ENCODE measurements around the gene NCSTN. TPM values are rescaled to one million over a fixed set of nuclear protein-coding genes. Genes with fewer than 3 reads are reported as not detected.

The NCSTN gene
- total and polyA plus RNA-seq, 2 experiments from 2014 or later: 90.3 to 120 TPM

GRCh38 chr1:160370561-160371345 is 27.6 kb downstream of the NCSTN start:
- Histone ChIP-seq H4K20me1 (ENCODE audit: insufficient read depth, poor library complexity, severe bottlenecking) (no peaks in the 10 kb centered on the region), H3K9me3 (ENCODE audit: low read depth) (no peaks in the 10 kb centered on the region), H3K27me3 (no peaks in the 10 kb centered on the region), H3K4me1 (ENCODE audit: insufficient read depth) (no peaks in the 10 kb centered on the region), H2AFZ (no peak overlapping the region), H3K27ac (no peak overlapping the region), H3K4me2 (no peak overlapping the region), H3K9me2 (replicated peaks; ENCODE audit: insufficient read depth) (no peaks in the 10 kb centered on the region), H3K4me3 (no peak overlapping the region), H3K36me3 (replicated peaks; ENCODE audit: insufficient read depth, low read depth) (no peaks in the 10 kb centered on the region), H3K79me2 (no peaks in the 10 kb centered on the region)
- DNase-seq (ENCODE audit: low spot score): no peak
- 90% methylated on average over 21 of the region's 42 CpGs for WGBS (ENCODE audit: low lambda C conversion rate, missing lambda C conversion rate)
- no peak for TF ChIP-seq EZH2 (IDR thresholded peaks at IDR 0.05; ENCODE audit: borderline replicate concordance)
- no peak for TF ChIP-seq CTCF (IDR thresholded peaks at IDR 0.05; ENCODE audit: poor library complexity)
- no peak for TF ChIP-seq EZH2phosphoT487 (IDR thresholded peaks at IDR 0.05; ENCODE audit: low read depth, severe bottlenecking, unreplicated experiment)

GRCh38 chr1:160371346-160371631 is 28.1 kb downstream of the NCSTN start:
- no peaks in the 10 kb centered on the region for H3K9me2 ChIP-seq (replicated peaks; ENCODE audit: insufficient read depth)
- no peak overlapping the region for H3K4me3 ChIP-seq
- no peaks in the 10 kb centered on the region for H3K9me3 ChIP-seq (ENCODE audit: low read depth)
- H3K36me3 ChIP-seq (replicated peaks; ENCODE audit: insufficient read depth, low read depth): no peaks in the 10 kb centered on the region
- DNase-seq (ENCODE audit: low spot score): no peak
- H3K4me1 ChIP-seq (ENCODE audit: insufficient read depth): no peaks in the 10 kb centered on the region
- no peaks in the 10 kb centered on the region for H3K79me2 ChIP-seq
- no peak overlapping the region for H3K4me2 ChIP-seq
- H3K27ac ChIP-seq: no peak overlapping the region
- H4K20me1 ChIP-seq (ENCODE audit: insufficient read depth, poor library complexity, severe bottlenecking): no peaks in the 10 kb centered on the region
- H3K27me3 ChIP-seq: no peaks in the 10 kb centered on the region
- no peak overlapping the region for H2AFZ ChIP-seq
- TF ChIP-seq EZH2phosphoT487 (IDR thresholded peaks at IDR 0.05; ENCODE audit: low read depth, severe bottlenecking, unreplicated experiment) (no peak), EZH2 (IDR thresholded peaks at IDR 0.05; ENCODE audit: borderline replicate concordance) (no peak), CTCF (IDR thresholded peaks at IDR 0.05; ENCODE audit: poor library complexity) (no peak)

DNA sequence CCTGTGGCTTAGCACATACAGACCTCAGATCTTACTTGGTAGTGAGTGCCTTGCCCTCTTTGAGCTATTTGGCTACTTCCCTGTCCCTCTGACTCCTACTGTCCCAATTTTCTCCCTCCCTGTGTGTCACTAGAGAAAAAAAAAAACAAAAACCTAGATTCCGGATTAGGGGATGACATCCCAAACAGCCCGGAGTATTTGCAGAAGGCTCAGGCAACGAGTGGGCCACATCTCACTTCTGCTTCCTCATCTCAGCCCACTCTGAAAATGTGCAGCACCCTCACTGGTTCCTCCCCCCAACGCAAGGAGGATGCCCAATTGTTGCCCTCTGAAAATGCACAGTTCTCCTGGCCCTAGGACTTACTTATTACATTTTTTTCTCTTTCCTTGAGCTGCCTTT is 28.6 kb downstream of the NCSTN start:
- no peaks in the 10 kb centered on the region for H3K9me2 ChIP-seq (replicated peaks; ENCODE audit: insufficient read depth)
- no peaks in the 10 kb centered on the region for H3K27me3 ChIP-seq
- no peaks in the 10 kb centered on the region for H4K20me1 ChIP-seq (ENCODE audit: insufficient read depth, poor library complexity, severe bottlenecking)
- no peak overlapping the region for H3K27ac ChIP-seq
- H3K79me2 ChIP-seq: no peaks in the 10 kb centered on the region
- no peaks in the 10 kb centered on the region for H3K36me3 ChIP-seq (replicated peaks; ENCODE audit: insufficient read depth, low read depth)
- DNase-seq (ENCODE audit: low spot score): no peak
- H3K4me2 ChIP-seq: no peak overlapping the region
- no peaks in the 10 kb centered on the region for H3K4me1 ChIP-seq (ENCODE audit: insufficient read depth)
- TF ChIP-seq EZH2 (IDR thresholded peaks at IDR 0.05; ENCODE audit: borderline replicate concordance): no peak
- no peak for TF ChIP-seq CTCF (IDR thresholded peaks at IDR 0.05; ENCODE audit: poor library complexity)
- TF ChIP-seq EZH2phosphoT487 (IDR thresholded peaks at IDR 0.05; ENCODE audit: low read depth, severe bottlenecking, unreplicated experiment): no peak
- no peak overlapping the region for H3K4me3 ChIP-seq
- no peak overlapping the region for H2AFZ ChIP-seq
- no peaks in the 10 kb centered on the region for H3K9me3 ChIP-seq (ENCODE audit: low read depth)
- 85% methylated on average over 4 of the region's 4 CpGs for WGBS (ENCODE audit: low lambda C conversion rate, missing lambda C conversion rate)

Data from hepatocyte (in vitro differentiated cells).